IMR-90 (cell line): ENCODE results near the gene PDE4B. TPM values are rescaled to one million over a fixed set of nuclear protein-coding genes. Genes with fewer than 3 reads are reported as not detected.

Source experiments
- ATAC-seq: fragments of 200-7000 bp; cut with Tn5 transposase; 2 replicates; pipeline ENCODE4 v1.9.1; 2020; ENCODE audit warnings: low read depth, mild to moderate bottlenecking, moderate library complexity
- BruUV-seq: library from RNA; stranded (reverse); fragments of 400-500 nt; replicated peaks from 2 replicates; lab custom pipeline; 2021; lab: Mats Ljungman, UMichigan
- CTCF ChIA-PET: fragments of 300-600 bp; formaldehyde crosslinking; extraction: SDS; loops from one replicate; lab custom pipeline; 2021; ENCODE audit warnings: antibody characterized with exemption; lab: Yijun Ruan, JAX
- POLR2A ChIA-PET: fragments of 300-600 bp; sonication (Branson Sonifier 250); formaldehyde crosslinking; loops from one replicate; lab custom pipeline; 2022; ENCODE audit warnings: antibody characterized with exemption; ENCODE audit not compliant: unreplicated experiment; lab: Charles Lee
- DNase-seq: peaks from one replicate; pipeline ENCODE4 v3.0.0; 2013
- H2AFZ ChIP-seq: replicated peaks from 2 replicates; pipeline ENCODE3; 2013; ENCODE audit warnings: low read length, mild to moderate bottlenecking; ENCODE audit not compliant: poor library complexity
- H2AK5ac ChIP-seq: 2 replicates; pipeline ENCODE4 v1.6.1; 2013; ENCODE audit warnings: low read depth, low read length, inconsistent platforms
- H2AK9ac ChIP-seq: replicated peaks from 2 replicates; pipeline ENCODE3; 2013; ENCODE audit warnings: mild to moderate bottlenecking, low read depth, low read length, moderate library complexity; ENCODE audit not compliant: poor library complexity
- H2BK120ac ChIP-seq: 2 replicates; pipeline ENCODE4 v1.6.1; 2013; ENCODE audit warnings: low read depth, low read length, inconsistent platforms
- H2BK15ac ChIP-seq: 3 replicates; pipeline ENCODE4 v1.6.1; 2013; ENCODE audit warnings: low read depth, low read length, inconsistent platforms
- H2BK20ac ChIP-seq: 2 replicates; pipeline ENCODE4 v1.6.1; 2013; ENCODE audit warnings: low read depth, mild to moderate bottlenecking, inconsistent platforms, low read length, moderate library complexity
- H2BK5ac ChIP-seq: 2 replicates; pipeline ENCODE4 v1.6.1; 2013; ENCODE audit warnings: mild to moderate bottlenecking, low read depth, low read length, inconsistent platforms; ENCODE audit not compliant: poor library complexity, severe bottlenecking
- H3K14ac ChIP-seq: replicated peaks from 2 replicates; pipeline ENCODE4 v1.6.1; 2013; ENCODE audit warnings: low read depth, low read length, inconsistent platforms
- H3K18ac ChIP-seq: 2 replicates; pipeline ENCODE4 v1.6.1; 2013; ENCODE audit warnings: low read depth, low read length, control low read depth
- H3K23ac ChIP-seq: 2 replicates; pipeline ENCODE4 v1.6.1; 2013; ENCODE audit warnings: low read depth, low read length, inconsistent platforms
- H3K27ac ChIP-seq: 2 replicates; pipeline ENCODE4 v1.5.1; 2013; ENCODE audit warnings: mild to moderate bottlenecking, control low read depth, low read length; ENCODE audit not compliant: insufficient read depth
- H3K27me3 ChIP-seq: 2 replicates; pipeline ENCODE4 v1.6.1; 2013; ENCODE audit warnings: low read length; ENCODE audit not compliant: control insufficient read depth, insufficient read depth
- H3K36me3 ChIP-seq: 2 replicates; pipeline ENCODE4 v1.6.1; 2013; ENCODE audit warnings: low read length, mixed read lengths; ENCODE audit not compliant: control insufficient read depth, insufficient read depth
- H3K4ac ChIP-seq: 2 replicates; pipeline ENCODE4 v1.6.1; 2013; ENCODE audit warnings: low read depth, low read length, inconsistent platforms
- H3K4me1 ChIP-seq: 2 replicates; pipeline ENCODE4 v1.6.1; 2013; ENCODE audit warnings: low read length, mixed read lengths; ENCODE audit not compliant: control insufficient read depth, insufficient read depth
- H3K4me2 ChIP-seq: 2 replicates; pipeline ENCODE4 v1.6.1; 2013; ENCODE audit warnings: low read depth, mild to moderate bottlenecking, control low read depth, low read length, moderate library complexity
- H3K4me3 ChIP-seq: 2 replicates; pipeline ENCODE4 v1.5.1; 2013; ENCODE audit warnings: low read depth, mild to moderate bottlenecking, control low read depth, low read length, moderate library complexity; ENCODE audit not compliant: insufficient read depth
- H3K56ac ChIP-seq: 2 replicates; pipeline ENCODE4 v1.6.1; 2013; ENCODE audit warnings: low read length, inconsistent platforms; ENCODE audit not compliant: insufficient read depth; ENCODE audit errors: extremely low read depth
- H3K79me1 ChIP-seq, 2 experiments: 2 replicates each; pipeline ENCODE4 v1.6.1; 2013; ENCODE audit warnings: low read length in 2 of 2, inconsistent platforms in 1 of 2, low read depth in 1 of 2
- H3K9ac ChIP-seq: 2 replicates; pipeline ENCODE4 v1.6.1; 2013; ENCODE audit warnings: low read depth, low read length, control low read depth
- H3K9me1 ChIP-seq: 2 replicates; pipeline ENCODE4 v1.6.1; 2013; ENCODE audit warnings: low read length, inconsistent platforms; ENCODE audit not compliant: insufficient read depth
- H3K9me3 ChIP-seq: 2 replicates; pipeline ENCODE4 v1.6.1; 2013; ENCODE audit warnings: low read length; ENCODE audit not compliant: control insufficient read depth, insufficient read depth
- H4K20me1 ChIP-seq: 2 replicates; pipeline ENCODE4 v1.6.1; 2013; ENCODE audit warnings: low read length, inconsistent platforms; ENCODE audit not compliant: insufficient read depth
- H4K5ac ChIP-seq: 2 replicates; pipeline ENCODE4 v1.6.1; 2013; ENCODE audit warnings: mild to moderate bottlenecking, low read depth, low read length, control low read depth
- H4K8ac ChIP-seq, 2 experiments: 2 replicates each; pipeline ENCODE4 v1.6.1; 2013; ENCODE audit warnings: low read depth in 2 of 2, low read length in 2 of 2, control low read depth in 1 of 2, inconsistent platforms in 1 of 2
- H4K91ac ChIP-seq: 2 replicates; pipeline ENCODE4 v1.6.1; 2013; ENCODE audit warnings: low read depth, low read length, inconsistent platforms; ENCODE audit not compliant: insufficient read depth
- BHLHE40 ChIP-seq: fragments of 150-350 bp; IDR thresholded peaks from 2 replicates; pipeline ENCODE4 v1.6.1; 2016; ENCODE audit warnings: mild to moderate bottlenecking, low read depth, low read length
- CEBPB ChIP-seq: IDR thresholded peaks from 2 replicates; pipeline ENCODE4 v1.6.1; 2012; ENCODE audit warnings: low read depth, low read length, improper control_type of control experiment
- CHD1 ChIP-seq: IDR thresholded peaks from 2 replicates; pipeline ENCODE4 v1.6.1; 2012; ENCODE audit warnings: low read depth, low read length, improper control_type of control experiment
- CTCF ChIP-seq: conservative IDR thresholded peaks from 2 replicates; pipeline ENCODE4 v1.5.1; 2012; ENCODE audit warnings: mild to moderate bottlenecking, low read depth, low read length, improper control_type of control experiment
- ELK1 ChIP-seq: fragments of 150-350 bp; IDR thresholded peaks from 2 replicates; pipeline ENCODE4 v1.6.1; 2016; ENCODE audit warnings: low read depth, mild to moderate bottlenecking, low read length, moderate library complexity, borderline replicate concordance
- FOS ChIP-seq: fragments of 150-350 bp; IDR thresholded peaks from 2 replicates; pipeline ENCODE4 v1.6.1; 2016; ENCODE audit warnings: low read depth, low read length
- MAFK ChIP-seq: IDR thresholded peaks from 2 replicates; pipeline ENCODE4 v1.6.1; 2012; ENCODE audit warnings: low read depth, low read length, improper control_type of control experiment
- MAZ ChIP-seq: IDR thresholded peaks from 2 replicates; pipeline ENCODE4 v1.6.1; 2012; ENCODE audit warnings: low read depth, mild to moderate bottlenecking, low read length, improper control_type of control experiment, moderate library complexity, borderline replicate concordance
- MXI1 ChIP-seq: IDR thresholded peaks from 2 replicates; pipeline ENCODE4 v1.6.1; 2012; ENCODE audit warnings: low read depth, mild to moderate bottlenecking, low read length, moderate library complexity, borderline replicate concordance
- NFE2L2 ChIP-seq: fragments of 150-350 bp; IDR thresholded peaks from 2 replicates; pipeline ENCODE4 v1.6.1; 2016; ENCODE audit warnings: low read depth, mild to moderate bottlenecking, low read length
- POLR2A ChIP-seq: IDR thresholded peaks from 2 replicates; pipeline ENCODE4 v1.6.1; 2012; ENCODE audit warnings: mild to moderate bottlenecking, low read depth, low read length
- RAD21 ChIP-seq: IDR thresholded peaks from 2 replicates; pipeline ENCODE4 v1.6.1; 2012; ENCODE audit warnings: low read length, improper control_type of control experiment
- RCOR1 ChIP-seq: IDR thresholded peaks from 2 replicates; pipeline ENCODE4 v1.6.1; 2012; ENCODE audit warnings: mild to moderate bottlenecking, low read length, improper control_type of control experiment; ENCODE audit not compliant: insufficient replicate concordance
- RFX5 ChIP-seq: IDR thresholded peaks from 2 replicates; pipeline ENCODE4 v1.8.0; 2012; ENCODE audit warnings: low read depth, mild to moderate bottlenecking, low read length, moderate library complexity
- SMC3 ChIP-seq: fragments of 150-350 bp; IDR thresholded peaks from 2 replicates; pipeline ENCODE4 v1.6.1; 2016; ENCODE audit warnings: low read depth, mild to moderate bottlenecking, antibody characterized with exemption, low read length, moderate library complexity
- USF2 ChIP-seq: fragments of 150-350 bp; IDR thresholded peaks from 2 replicates; pipeline ENCODE4 v1.6.1; 2017; ENCODE audit warnings: mild to moderate bottlenecking, antibody characterized with exemption, low read length, low read depth
- WGBS, 2 experiments: methylation state at CpG; one replicate each; pipeline versions ENCODE4 v1.1.5 to v1.1.7; 2013; ENCODE audit warnings: missing lambda C conversion rate in 2 of 2; ENCODE audit not compliant: insufficient read length in 1 of 2; ENCODE audit errors: extremely low coverage in 2 of 2; 5-methylcytosine and 5-hydroxymethylcytosine counted together
- dilution Hi-C: fragments of 300-500 bp; cut with HindIII; formaldehyde crosslinking; loops from one replicate; pipeline ENCODE4 v1.14.3; 2018; ENCODE audit warnings: low sequenced_read_pairs; ENCODE audit not compliant: unreplicated experiment
- in situ Hi-C: fragments of 300-500 bp; cut with MboI; formaldehyde crosslinking; loops from 3 replicates; pipeline ENCODE4 v1.14.3; 2019; ENCODE audit warnings: low sequenced_read_pairs, inconsistent platforms, mixed read lengths
- intact Hi-C: fragments of 100-400 bp; cut with micrococcal nuclease; formaldehyde crosslinking; loops from 2 replicates; pipeline ENCODE4 v1.10.0; 2022
- polyA plus RNA-seq, 3 experiments: library from polyadenylated mRNA; depleted of rRNA; stranded (reverse); fragments of >200 nt; gene quantifications; 2 replicates each; pipeline ENCODE4 v1.2.3, GENCODE V29; 2012; ENCODE audit warnings: low replicate concordance in 1 of 3
- total RNA-seq: library from RNA; depleted of rRNA; stranded (reverse); fragments of >200 nt; gene quantifications from 2 replicates; pipeline ENCODE4 v1.2.3, GENCODE V29; 2012

The PDE4B gene
- total and polyA plus RNA-seq, 2 of the 4 experiments (the other 2 are of a cell fraction) = 5.8 to 21.3 TPM

GRCh38 chr1:66400660-66401059, 608.0 kb downstream of the PDE4B start:
- POLR2A ChIA-PET = no interaction called here

More at GRCh38 chr1:66400660-66401059, 608.0 kb downstream of the PDE4B start:
- Histone ChIP-seq H3K23ac (peak overlapping the region; percentile 7; the same call in 1 of the 2 replicates), H3K9me3 (no peaks in the 10 kb centered on the region), H3K27me3 (no peaks in the 10 kb centered on the region), H3K9me1 (peaks cover 14% of the 10 kb centered on the region; the same call in 1 of the 2 replicates), H3K4me2 (no peak overlapping the region), H3K9ac (no peak overlapping the region), H2AFZ (no peak overlapping the region), H4K8ac (peak overlapping the region; percentile 32 to 35; a peak in 1 of 4 replicates), H2BK20ac (peak overlapping the region; percentile 65), H4K91ac (peak overlapping the region; percentile 70), H3K18ac (peak overlapping the region; percentile 80; the same call in 1 of the 2 replicates), H3K4me1 (peaks cover 11% of the 10 kb centered on the region), H2AK9ac (no peak overlapping the region), H3K4ac (peak overlapping the region; percentile 67; the same call in 1 of the 2 replicates), H3K4me3 (no peak overlapping the region), H2BK120ac (peak overlapping the region; percentile 58), H4K20me1 (no peaks in the 10 kb centered on the region), H3K27ac (no peak overlapping the region), H3K14ac (peak overlapping the region; percentile 66; the same call in 1 of the 2 replicates), H2BK5ac (peak overlapping the region; percentile 8), H3K79me1 (no peaks in the 10 kb centered on the region), H2AK5ac (peak overlapping the region; percentile 69), H2BK15ac (peak overlapping the region; percentile 56; the same call in 2 of the 3 replicates), H4K5ac (peak overlapping the region; percentile 41; the same call in 1 of the 2 replicates), H3K56ac (no peak overlapping the region), H3K36me3 (no peaks in the 10 kb centered on the region)
- no peak for ATAC-seq
- intact Hi-C loops = no loop called here
- TF ChIP-seq USF2 = no peak
- no peak for TF ChIP-seq SMC3
- TF ChIP-seq RFX5 = no peak
- TF ChIP-seq BHLHE40 = no peak
- no peak for TF ChIP-seq NFE2L2
- no peak for TF ChIP-seq RCOR1
- TF ChIP-seq RAD21 = no peak
- TF ChIP-seq CTCF = no peak
- TF ChIP-seq MAFK = no peak
- no peak for TF ChIP-seq ELK1
- no peak for TF ChIP-seq MXI1
- TF ChIP-seq POLR2A = no peak
- TF ChIP-seq FOS = no peak
- TF ChIP-seq CEBPB = no peak
- TF ChIP-seq MAZ = no peak
- no peak for TF ChIP-seq CHD1
- BruUV-seq = no TSS peak
- WGBS, 2 experiments = no CpG with 5 or more reads among the region's 4 CpGs
- CTCF ChIA-PET = no interaction called here
- dilution Hi-C loops = no loop called here
- in situ Hi-C loops = no loop called here
- DNase-seq = no peak
